Raji (cell line): ENCODE results near the gene TMEM9.

Experiments
- POLR2A ChIP-seq: IDR thresholded peaks from 2 replicates; pipeline ENCODE4 v1.6.1; 2011; ENCODE audit warnings: low read depth, low read length, control low read depth; ENCODE audit not compliant: insufficient read depth

TMEM9 gene

GRCh38 chr1:201093561-201093960 is 60.7 kb downstream of the TMEM9 start:
- TF ChIP-seq POLR2A, result no peak

GRCh38 chr1:201092738-201093137 is 61.5 kb downstream of the TMEM9 start:
- no peak for TF ChIP-seq POLR2A

GRCh38 chr1:201091256-201091655 is 63.0 kb downstream of the TMEM9 start:
- TF ChIP-seq POLR2A, result no peak

GRCh38 chr1:201090541-201090940 is 63.7 kb downstream of the TMEM9 start:
- TF ChIP-seq POLR2A, result no peak

- no peak for TF ChIP-seq POLR2A
Measured at GRCh38 chr1:201089596-201089995, 64.7 kb downstream of the TMEM9 start.

- no peak for TF ChIP-seq POLR2A
Measured at GRCh38 chr1:201088901-201089525, 65.3 kb downstream of the TMEM9 start.

- TF ChIP-seq POLR2A, result no peak
Measured at GRCh38 chr1:201088395-201088794, 65.9 kb downstream of the TMEM9 start.

- no peak for TF ChIP-seq POLR2A
Measured at GRCh38 chr1:201085902-201086735, 68.2 kb downstream of the TMEM9 start.
